HPDE6-E6E7 (cell line): Measurements from ENCODE around the gene FCAMR.
A peak's percentile ranks its signal among the peaks of the same experiment; 100 is the strongest.
"Not testable (repeated sequence)": the region's sequence is repeated elsewhere in the genome, so short reads cannot be mapped to it uniquely, and the experiment has no call there.

ENCODE experiments used
- DNase-seq: peaks from one replicate; pipeline ENCODE4 v3.0.0; 2011; ENCODE audit warnings: missing footprints; ENCODE audit errors: extremely low spot score

Gene FCAMR

GRCh38 chr1:206935491-206936067 lies 34.7 kb downstream of the FCAMR start:
- no peak for DNase-seq

- no peak for DNase-seq
Measured at GRCh38 chr1:206933333-206933945, 36.8 kb downstream of the FCAMR start.

DNA sequence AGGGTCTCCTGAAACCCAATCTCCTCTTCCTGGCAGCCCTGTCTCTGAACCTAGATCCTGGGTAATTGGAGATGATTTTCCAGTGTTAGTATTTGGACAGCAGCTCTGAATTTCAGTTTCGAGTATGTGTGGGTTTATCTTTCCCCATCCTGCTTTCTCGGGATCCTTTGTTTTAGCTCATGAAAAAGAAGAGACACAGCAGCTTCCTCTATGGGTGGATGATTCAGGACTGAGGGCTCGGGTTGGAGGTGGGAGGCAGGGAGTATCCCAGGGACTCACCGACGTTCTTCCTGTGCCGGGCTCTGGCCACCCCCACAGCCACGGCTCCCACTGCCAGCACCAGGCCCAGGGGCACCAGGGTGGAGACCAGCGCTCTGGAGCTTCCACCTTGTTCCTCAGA lies 38.1 kb downstream of the FCAMR start:
- no peak for DNase-seq

DNA sequence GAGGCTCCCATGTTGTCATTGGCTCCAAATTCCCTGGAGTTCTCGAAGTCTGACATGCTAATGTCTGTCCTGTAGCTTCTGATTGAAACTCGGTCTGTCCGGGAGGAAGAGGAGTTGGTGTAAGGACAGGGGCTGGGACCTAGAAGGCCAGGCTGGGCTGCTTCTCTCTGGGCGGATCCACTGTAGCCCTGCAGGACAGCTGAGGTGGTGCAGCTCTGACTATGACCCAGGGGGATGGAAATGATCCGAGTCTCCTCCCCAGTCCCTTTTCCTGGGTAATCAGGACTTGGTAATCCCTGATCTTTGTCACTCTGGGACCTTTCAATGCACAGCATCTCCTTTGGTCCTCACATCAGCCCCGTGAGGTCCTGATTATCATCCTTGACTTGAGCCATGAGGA lies 38.6 kb downstream of the FCAMR start:
- DNase-seq: no peak

DNA sequence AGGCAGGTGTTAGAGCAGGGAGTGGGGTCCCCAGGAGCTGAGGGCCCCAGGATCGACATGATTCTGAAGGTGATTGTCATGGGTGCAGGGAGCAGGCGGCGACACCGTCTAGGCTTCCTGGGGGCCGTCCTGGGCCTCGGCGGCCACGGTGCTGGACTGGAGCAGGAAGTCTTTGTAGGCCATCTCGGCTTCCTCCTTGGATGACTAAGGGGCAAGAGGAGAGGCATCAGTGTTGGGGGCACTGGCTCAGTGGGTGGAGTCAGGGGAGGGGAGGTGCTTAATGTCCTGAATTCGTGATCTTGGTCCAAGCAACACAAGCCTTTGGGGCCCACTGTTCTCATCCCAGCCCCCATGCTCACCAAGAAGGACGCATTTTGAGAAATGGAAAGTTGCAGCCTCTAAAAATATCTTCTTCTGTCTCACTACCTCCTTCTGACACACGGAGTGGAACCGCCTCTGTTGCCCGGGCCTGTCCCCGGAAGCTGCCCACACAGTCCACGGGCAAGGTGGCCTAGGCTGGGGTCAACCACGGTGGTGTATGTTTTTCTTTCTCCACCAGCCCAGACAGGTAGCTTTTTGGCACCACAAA lies 40.0 kb downstream of the FCAMR start:
- DNase-seq: no peak

DNA sequence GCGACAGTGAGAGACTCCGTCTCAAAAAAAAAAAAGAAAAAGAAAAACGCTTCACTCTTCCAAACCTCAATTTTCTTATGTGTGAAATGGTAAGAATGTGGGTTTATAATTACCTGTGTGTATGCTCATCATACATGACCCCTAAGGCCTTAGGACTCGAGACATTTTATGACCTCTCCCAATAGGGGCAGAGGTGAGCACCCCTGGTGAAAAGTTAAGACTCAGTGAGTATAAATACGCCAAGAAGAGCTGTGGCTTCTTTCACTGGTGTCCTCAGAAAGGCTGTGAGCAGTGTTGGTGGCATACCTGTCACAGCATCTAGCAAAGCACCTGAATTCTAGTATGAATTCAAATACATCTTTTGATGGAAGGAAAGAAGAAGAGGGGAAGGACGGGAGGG lies 40.7 kb downstream of the FCAMR start:
- no peak for DNase-seq

- no peak for DNase-seq
Measured at GRCh38 chr1:206926286-206926685, 44.0 kb downstream of the FCAMR start.

- no peak for DNase-seq
Measured at GRCh38 chr1:206925106-206925736, 45.0 kb downstream of the FCAMR start.

GRCh38 chr1:206924592-206925105 lies 45.6 kb downstream of the FCAMR start:
- no peak for DNase-seq

DNA sequence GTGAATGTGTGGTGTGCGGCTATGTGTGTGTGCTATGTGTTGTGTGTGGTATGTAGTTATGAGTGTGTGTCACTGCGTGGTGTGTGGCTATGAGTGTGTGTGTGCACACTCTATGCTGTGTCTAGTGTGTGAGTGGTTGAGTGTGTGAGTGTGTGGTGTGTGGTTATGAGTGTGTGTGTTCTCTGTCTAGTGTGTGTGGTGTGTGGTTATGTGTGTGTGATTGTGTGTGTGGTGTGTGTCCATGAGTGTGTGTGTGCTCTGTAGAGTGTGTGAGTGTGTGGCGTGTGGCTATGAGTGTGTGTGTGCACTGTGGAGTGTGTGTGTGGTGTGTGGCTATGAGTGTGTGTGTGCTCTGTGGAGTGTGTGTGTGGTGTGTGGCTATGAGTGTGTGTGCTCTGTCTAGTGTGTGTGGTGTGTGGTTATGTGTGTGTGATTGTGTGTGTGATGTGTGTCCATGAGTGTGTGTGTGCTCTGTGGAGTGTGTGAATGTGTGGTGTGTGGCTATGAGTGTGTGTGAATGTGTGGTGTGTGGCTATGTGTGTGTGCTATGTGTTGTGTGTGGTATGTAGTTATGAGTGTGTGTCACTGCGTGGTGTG lies 46.2 kb downstream of the FCAMR start:
- DNase-seq: not testable (repeated sequence)

DNA sequence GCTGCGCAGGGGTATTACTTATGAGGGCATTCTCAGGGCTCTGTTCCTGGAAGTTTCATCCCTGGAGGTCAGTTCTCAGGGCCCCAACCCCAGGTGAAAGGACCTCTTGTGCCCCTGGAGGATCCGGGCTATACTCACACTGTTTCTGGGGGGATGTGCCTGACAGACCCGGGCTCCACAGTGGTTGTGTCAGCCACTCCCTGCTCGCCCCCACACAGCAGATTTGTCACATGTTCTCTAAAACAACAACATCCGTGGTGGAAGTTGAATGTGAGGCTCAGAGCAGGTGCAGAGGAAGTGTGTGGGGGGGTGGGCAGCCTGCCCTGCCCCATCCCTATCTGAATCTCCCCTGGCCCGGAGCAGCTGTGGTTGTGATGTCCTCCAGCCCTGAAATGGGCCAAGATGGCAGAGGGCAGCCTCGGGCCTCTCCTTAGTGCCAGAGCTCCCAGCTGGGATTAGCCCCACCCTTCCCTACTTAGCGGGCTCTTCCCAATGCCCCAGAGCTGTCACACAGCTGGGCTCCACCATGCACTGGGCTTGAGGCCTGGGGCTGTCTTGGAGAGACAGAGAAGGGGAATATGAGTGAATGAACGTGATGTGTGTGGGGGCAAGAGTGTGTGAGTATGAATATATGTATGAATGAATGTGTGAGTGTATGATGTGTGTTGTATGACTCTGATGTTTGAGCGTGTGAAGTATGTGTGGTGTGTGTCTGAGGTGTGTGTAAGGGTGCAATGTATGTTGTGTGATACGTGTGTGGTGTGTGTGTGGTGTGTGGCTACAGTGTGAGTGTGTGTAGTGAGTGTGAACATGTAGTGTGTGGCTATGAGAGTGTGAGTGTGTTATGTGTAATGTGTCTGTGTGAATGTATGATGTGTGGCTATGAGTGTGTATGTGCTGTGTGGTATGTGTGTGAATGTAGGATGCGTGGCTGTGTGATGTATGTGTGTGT lies 47.0 kb downstream of the FCAMR start:
- no peak for DNase-seq

DNA sequence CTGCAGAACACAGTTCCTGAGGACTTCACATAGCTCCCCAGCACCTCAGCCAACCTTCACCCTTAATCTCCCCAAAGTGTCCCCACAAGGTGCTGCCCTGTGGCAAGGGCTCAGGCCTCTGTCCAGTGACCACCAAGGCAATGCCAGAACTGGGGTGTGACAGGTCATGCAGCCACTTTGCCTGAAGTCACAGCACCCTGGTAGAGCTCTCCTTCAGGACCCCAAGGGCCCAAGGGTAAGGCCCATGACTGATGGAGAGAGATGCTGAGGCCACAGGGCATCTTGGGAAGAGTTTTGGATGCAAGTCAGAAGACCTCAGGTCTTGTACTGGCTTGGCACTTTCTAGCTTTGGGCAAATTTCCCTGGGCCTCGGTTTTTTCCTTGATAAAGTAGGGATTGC lies 47.7 kb downstream of the FCAMR start:
- DNase-seq: no peak

GRCh38 chr1:206921772-206922265 lies 48.4 kb downstream of the FCAMR start, which contains the start of gene FCMR:
TSS of gene FCMR (minus strand) at chr1:206921941. CDS start at chr1:206921854, 87 bp downstream.
- no peak for DNase-seq

- DNase-seq: no peak
Measured at GRCh38 chr1:206918076-206918475, 52.2 kb downstream of the FCAMR start.

- DNase-seq: no peak
Measured at GRCh38 chr1:206916000-206916709, 54.1 kb downstream of the FCAMR start.

GRCh38 chr1:206915030-206915735 lies 55.1 kb downstream of the FCAMR start:
- DNase-seq: no peak

DNA sequence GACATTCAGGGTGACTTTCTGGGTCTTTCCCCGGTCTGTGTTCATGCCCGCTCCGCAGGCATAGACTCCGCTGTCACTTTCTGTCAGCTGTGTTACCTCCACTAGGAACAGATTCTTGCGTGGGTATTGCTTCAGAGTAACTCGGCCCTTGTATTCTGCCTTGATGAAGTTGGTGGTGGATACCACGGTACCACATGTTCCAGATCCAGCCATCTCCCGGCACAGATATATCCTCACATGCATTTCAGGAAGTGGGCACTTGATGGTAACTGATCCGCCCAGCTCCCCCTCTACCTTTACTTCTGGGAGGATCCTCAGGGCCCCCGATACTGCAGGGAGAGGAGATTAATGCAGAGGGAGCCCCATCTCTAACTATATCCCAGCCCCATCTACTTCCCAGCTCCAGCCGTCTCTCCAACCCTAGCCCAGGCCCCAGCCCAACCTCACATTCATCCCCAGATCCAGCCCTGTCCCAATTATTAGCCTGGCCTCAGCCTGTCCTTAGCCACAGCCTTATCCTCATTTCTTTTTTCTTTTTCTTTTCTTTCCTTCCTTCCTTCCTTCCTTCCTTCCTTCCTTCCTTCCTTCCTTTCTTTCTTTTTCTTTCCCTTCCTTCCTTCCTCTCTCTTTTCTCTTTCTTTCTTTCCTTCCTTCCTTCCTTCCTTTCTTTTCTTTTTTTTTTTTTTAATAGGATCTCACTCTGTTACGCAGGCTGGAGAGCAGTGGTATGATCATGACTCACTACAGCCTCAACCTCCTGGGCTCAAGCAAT lies 56.3 kb downstream of the FCAMR start:
- DNase-seq: no peak

- DNase-seq: peak; percentile 74
Measured at GRCh38 chr1:206912445-206913095, 57.7 kb downstream of the FCAMR start.
